GM20431 (cell line): ENCODE measurements around the gene ITGB1.
"Not testable (repeated sequence)": the region's sequence is repeated elsewhere in the genome, so short reads cannot be mapped to it uniquely, and the experiment has no call there.

Experiments used
- in situ Hi-C: fragments of 300-500 bp; cut with MseI, MboI; formaldehyde crosslinking; loops from one replicate; pipeline ENCODE4 v1.15.0; 2020; ENCODE audit warnings: low sequenced_read_pairs; ENCODE audit not compliant: unreplicated experiment

ITGB1 gene

DNA sequence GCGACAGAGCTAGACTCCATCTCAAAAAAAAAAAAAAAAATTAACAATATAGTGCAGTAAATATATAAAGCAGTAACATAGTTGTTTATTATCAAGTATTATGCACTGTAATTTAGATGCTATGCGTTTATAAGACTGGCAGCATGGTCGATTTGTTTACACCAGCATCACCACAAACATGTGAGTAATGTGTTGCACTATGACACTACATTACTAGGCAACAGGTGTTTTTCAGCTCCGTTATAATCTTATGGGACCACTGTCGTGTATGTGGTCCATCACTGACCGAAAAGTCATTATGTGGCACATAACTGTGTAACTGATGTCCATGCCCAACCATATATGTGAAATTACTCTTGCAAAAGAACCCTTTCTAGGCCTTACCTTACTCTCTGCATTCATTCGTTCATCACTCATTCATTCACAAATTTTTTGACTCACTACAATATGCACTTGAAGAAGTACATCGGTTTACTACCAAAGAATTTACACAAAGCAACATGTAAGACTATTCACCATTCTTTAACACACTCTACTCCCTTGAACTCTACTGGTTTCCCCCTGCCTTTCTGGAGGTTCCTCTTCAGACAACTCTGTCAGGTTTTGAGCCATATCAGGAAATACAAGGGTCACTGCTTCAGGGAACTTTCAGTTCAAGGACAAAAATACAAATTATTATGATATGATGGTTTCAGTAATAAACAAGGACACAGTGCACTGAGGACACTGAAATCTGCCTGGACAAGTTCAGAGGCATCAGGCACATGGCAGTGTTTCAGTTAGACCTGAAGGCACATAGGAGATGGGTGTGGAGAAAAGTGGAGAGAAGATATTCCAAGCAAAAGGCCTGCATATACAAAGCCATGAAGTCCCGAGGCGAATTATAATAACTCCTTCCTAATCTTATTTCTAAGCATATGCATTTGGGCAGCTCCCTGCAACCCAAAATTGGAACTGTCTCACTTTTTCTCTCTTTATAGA, 17.4 kb downstream of the ITGB1 start:
- in situ Hi-C loops, result no loop called here

DNA sequence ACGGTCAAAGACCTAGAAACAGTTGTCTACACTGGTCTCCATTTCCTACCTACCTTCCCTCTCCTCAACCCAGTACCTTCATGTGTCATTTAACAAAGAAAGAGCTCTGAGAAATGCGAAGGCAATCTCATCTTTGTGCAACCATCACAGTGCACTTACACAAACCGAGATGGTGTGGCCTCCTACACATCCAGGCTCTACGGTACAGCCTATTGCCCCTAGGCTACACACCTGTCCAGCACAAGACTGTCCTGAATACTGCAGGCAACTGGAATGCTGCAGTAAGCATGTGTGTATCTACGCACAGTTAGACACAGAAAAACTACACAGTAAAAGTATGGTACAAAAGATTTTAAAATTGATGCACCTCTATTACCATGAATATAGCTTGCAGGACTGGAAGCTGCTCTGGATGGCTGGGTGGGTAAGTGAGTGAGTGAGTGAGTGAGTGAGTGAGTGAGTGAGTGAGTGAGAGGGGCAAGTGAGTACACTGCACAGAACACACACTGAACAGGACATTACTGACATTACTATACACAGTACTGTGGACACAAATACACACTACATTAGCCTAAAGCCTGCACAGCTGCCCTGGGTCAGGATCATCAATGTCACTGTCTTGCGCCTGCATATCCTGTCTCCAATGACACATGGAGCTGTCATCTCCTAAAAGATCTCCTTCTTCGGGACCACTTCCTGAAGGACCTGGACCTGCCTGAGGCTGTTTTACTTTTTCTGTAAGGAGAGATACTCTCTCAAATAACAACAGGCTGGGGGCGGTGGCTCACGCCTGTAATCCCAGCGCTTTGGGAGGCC, 18.5 kb downstream of the ITGB1 start:
- in situ Hi-C loops, result no loop called here

- in situ Hi-C loops, result no loop called here
Measured at GRCh38 chr10:32938554-32939061, 19.4 kb downstream of the ITGB1 start.

GRCh38 chr10:32937911-32938424, 20.1 kb downstream of the ITGB1 start:
- in situ Hi-C loops, result no loop called here

DNA sequence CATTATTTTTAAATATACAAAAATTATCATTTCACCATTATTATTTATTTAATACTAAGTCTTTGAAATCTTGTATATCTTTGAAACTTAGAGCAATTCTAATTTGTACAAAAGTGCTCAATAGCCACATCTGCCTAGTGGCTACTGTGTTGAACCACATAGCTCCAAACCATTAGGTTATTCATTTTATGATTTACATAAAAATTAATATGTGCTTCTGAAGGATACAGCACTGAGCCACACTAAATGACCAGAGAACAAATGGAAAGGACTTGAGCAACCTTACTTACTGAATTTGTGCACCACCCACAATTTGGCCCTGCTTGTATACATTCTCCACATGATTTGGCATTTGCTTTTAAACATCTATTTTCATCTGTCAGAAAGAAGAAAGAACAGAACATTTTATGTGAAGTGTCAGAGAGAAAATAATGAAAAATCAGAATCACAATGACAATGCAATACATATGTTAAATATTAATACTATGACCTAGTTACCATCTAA, 25.8 kb downstream of the ITGB1 start:
- in situ Hi-C loops, result no loop called here

GRCh38 chr10:32931593-32931992, 26.4 kb downstream of the ITGB1 start:
- in situ Hi-C loops, result no loop called here

DNA sequence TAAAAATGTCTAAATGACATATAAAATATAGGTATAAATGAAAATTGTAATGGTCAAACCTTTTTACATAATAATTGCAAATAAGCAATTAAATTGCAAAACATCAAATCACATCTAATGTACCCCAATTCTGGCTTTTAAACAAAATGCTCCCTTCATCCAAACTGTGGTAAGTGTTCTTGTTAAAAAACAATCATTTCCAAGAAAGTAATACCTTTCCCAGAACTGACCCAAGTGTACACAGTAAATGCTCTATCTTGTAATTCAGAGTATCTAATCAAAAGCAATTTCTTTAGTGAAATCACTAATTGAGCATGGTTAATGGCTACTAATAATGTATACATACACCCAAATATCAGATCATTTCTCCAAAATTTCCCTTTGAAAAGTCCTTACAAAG, 28.0 kb downstream of the ITGB1 start:
- in situ Hi-C loops, result no loop called here

GRCh38 chr10:32929634-32930033, 28.4 kb downstream of the ITGB1 start:
- in situ Hi-C loops, result no loop called here

DNA sequence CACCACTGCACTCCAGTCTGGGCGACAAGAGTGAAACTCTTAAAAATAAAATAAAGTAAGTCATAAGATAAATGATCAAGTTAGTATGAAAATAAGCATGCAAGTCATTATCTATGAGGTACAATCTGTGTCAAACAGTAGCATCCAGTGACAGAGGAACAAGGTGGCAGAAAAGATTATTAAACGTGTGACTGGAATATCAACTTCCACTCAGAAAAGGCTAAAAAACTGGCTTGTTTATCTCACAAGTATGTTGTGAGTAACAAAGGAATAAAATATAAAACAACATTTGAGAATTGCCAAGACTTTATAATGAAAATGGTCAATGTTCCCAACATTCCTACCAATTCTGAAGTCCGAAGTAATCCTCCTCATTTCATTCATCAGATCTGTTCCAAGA, 30.3 kb downstream of the ITGB1 start:
- in situ Hi-C loops, result no loop called here

- in situ Hi-C loops, result no loop called here
Measured at GRCh38 chr10:32923849-32924248, 34.2 kb downstream of the ITGB1 start.

- in situ Hi-C loops, result no loop called here
Measured at GRCh38 chr10:32923134-32923533, 34.9 kb downstream of the ITGB1 start.

- in situ Hi-C loops, result no loop called here
Measured at GRCh38 chr10:32922170-32922569, 35.9 kb downstream of the ITGB1 start.

GRCh38 chr10:32917817-32918216, 40.2 kb downstream of the ITGB1 start:
- in situ Hi-C loops, result not testable (repeated sequence)

- in situ Hi-C loops, result no loop called here
Measured at GRCh38 chr10:32911285-32912016, 46.6 kb downstream of the ITGB1 start.

- in situ Hi-C loops, result not testable (repeated sequence)
Measured at GRCh38 chr10:32909970-32910369, 48.1 kb downstream of the ITGB1 start.

DNA sequence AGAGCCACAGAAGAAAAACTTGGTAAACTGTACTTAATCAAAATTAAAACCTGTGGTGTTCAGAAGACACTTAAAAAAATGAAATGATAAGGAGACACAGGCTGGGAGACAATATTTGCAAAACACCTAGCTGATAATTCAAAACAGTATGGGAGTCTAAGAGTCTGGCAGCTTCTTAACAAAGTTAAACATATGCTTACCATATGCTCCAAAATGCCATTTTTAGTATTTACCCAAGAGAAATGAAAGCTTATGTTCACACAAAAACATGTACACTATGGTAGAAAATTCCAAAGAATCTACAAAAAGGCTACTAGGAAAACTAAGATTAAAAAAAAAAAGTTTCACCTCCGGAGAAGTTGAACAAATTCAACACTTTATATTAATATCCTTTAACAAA, 48.6 kb downstream of the ITGB1 start:
- in situ Hi-C loops, result no loop called here

- in situ Hi-C loops, result no loop called here
Measured at GRCh38 chr10:32906595-32906994, 51.4 kb downstream of the ITGB1 start.

DNA sequence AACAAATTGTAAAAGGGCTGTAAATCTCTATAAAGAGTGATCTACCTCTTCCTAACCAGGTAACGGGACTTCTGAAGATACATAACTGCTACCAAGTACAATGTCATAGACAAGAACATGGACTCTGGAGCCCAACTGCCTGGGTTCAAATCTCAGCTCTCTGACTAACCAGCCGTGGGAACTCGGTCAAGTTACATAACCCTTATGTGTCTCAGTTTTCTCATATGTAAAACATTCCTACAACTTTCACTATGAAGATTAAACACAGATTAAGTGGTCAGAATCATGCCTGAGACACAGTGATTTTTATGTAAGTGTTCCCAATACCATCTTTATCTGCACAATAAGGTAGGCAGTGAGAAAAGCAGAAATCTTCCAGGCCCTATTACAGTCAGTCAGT, 52.6 kb downstream of the ITGB1 start:
- in situ Hi-C loops, result no loop called here

GRCh38 chr10:32901815-32902214, 56.2 kb downstream of the ITGB1 start:
- in situ Hi-C loops, result no loop called here
